Measurements from ENCODE around the gene ODAD2.

- no peak for TF ChIP-seq CTCF (IDR thresholded peaks at IDR 0.05; ENCODE audit: insufficient read depth, low read depth, low read length)
- TF ChIP-seq EZH2 (IDR thresholded peaks at IDR 0.05; ENCODE audit: insufficient read depth, low read length): no peak
Measured at GRCh38 chr10:27861781-27862180, 137.1 kb downstream of the ODAD2 start.

All from astrocyte (in vitro differentiated cells and primary cell).